GM03348 (cell line): Measurements from ENCODE around the gene ASIP.
"Not testable (repeated sequence)": the region's sequence is repeated elsewhere in the genome, so short reads cannot be mapped to it uniquely, and the experiment has no call there.

Experiments
- DNase-seq: peaks from one replicate; pipeline ENCODE4 v3.0.0; 2012; ENCODE audit warnings: low spot score

Gene ASIP

DNA sequence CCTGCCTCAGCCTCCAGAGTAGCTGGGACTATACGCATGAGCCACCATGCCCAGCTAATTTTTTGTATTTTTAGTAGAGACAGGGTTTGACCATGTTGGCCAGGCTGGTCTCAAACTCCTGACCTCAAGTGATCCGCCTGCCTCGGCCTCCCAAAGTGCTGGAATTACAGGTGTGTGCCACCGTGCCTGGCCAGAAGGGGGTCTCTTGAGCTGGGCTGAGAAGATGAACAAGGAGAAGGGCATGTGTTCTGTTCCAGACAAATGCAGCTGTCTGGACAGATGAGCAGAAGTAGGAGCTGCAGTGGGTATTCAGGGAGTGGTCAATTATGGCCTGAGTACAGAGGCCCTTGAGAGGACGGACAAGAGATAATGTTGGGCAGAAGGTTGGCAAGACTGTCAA, 46.3 kb downstream of the ASIP start:
- DNase-seq = not testable (repeated sequence)

DNA sequence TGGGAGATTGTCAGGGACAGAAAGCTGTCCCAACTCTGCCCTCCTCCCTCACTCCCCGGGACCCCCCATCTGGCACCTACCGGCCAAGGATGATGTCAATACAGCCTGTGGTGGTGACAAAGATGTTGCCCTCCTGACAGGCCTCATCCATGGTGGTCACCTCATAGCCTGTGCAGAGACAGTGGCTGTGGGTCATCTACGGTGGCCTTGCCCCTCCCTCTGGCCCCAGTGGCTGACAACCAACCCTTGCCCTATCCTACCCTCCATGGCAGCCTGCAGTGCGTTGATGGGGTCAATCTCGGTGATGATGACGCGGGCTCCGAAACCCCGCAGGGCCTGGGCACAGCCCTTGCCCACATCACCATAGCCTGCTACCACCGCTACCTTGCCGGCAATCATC, 49.2 kb downstream of the ASIP start:
- DNase-seq = no peak

DNA sequence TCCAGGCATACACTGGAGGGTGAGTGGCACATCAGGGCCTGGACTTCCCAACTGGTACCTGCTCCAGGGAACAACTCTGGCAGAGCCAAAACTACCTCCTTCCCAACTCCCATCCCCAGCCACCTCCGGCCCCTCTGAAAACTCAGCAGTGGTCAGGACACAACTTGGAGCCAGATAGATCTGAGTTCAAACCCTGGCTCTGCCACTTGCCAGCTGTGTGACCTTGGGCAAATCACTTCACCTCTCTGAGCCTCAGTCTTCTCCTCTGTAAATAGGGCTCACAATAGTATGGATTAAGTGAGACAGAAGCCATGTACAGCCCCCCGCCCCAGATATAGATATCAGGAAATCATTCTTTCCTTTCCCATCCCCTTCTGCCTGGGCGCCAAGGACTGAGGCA, 51.3 kb downstream of the ASIP start:
- DNase-seq = no peak

DNA sequence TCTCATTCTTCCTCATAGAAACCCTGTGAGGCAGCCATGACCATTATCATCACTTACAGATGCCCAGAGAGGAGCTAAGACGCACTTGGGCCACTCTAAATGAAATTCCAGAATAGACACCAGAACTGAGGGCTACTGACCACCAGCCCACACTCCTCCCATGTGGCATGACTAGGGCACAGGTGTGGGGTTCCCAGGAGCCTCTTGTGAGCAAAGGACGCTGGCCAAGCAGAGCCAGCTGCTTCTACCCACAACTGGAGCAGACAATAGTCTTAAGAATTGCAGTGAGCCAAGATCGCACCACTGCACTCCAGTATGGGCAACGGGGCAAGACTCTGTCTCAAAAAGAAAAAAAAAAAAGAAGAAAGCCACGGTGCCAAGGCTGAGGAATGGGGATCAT, 51.9 kb downstream of the ASIP start:
- DNase-seq = no peak

DNA sequence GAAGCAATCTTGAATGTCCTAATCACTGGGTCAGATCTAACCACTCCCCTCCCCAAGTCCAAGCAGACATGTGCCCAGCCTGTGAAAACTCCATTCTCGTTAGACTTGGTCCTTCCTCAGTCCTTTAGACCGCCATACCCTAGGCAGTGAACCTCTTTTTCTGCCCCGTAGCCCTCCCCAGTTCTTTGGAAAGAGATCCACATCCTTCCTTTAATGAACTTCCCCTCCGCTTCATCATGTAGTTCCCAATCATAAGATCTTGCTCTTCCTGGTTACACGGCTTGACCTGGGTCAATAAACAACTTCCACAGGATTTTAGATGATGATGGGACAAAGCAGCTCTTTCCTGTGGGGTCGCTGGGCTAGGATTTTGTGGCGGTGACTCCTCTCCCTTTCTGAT, 52.4 kb downstream of the ASIP start:
- no peak for DNase-seq

DNA sequence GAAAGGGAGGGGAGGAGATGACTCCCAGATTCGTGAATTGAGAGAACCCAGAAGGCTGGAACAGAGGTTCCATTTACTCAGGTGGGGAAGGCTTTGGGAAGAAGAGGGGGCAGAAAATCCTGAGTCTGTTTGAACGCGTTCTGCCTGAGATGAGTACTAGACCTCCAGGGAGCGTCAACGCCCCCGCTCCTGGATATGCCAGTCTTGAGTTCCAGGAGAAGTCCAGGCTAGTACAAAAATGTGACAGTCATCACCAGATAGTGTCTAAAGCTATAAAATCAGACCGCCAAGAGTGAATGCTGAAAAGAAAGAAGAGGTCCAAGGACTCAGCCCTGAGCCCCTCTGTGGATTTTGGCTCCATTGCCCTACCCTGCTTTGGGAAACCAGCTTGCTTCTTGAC, 53.3 kb downstream of the ASIP start:
- no peak for DNase-seq

DNA sequence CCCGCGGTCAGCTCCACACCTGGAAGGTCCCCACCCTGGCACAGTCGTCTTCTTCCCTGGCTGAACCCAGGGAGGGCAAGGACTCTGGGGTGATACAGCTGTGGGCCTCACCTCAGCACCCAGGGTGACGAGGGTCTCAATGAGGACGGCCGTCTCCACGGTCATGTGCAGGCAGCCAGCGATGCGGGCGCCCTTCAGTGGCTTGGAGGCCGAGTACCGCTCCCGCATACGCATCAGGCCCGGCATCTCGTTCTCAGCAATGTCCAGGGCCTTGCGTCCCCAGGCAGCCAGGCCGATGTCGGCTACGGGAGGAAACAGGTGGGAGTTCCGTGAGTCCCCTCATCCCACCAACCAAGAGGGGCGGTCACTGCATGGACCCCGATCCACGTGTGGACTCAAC, 54.1 kb downstream of the ASIP start:
- no peak for DNase-seq

DNA sequence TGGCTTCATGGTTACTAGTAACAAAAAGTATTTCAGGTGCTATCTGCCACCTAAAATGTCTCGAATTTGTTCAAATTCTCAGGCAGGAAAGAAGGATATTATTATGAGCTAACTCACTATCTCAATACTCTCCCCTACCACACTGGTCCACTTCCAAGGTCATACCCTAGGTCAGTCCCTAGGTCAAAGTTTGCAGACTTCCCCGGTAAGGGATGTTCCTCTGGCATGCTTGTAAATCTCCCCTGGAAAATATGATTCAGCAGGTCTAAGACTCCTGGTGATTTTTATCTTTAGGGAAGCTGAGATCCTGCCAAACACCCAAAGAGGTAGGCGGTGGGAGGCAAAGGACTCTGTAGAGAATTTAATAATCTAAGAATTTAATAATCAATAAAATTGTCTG, 55.2 kb downstream of the ASIP start:
- DNase-seq = no peak

DNA sequence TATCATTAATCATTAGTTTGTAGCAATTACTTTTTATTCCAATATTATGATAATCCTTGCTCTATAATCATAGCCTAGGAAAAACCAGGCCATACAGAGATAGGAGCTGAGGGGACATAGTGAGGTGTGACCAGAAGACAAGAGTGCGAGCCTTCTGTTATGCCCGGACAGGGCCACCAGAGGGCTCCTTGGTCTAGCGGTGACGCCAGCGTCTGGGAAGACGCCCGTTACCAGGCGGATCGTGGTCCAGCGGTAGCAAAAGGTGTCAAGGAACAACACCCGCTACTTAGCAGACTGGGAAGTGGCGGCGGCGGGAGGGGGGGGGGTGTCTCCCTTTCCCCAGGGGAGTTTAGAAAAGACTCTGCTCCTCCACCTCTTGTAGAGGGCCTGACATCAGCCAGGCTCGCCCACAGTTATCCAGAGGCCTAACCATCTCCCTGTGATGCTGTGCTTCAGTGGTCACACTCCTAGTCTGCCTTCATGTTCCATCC, 57.1 kb downstream of the ASIP start:
- not testable (repeated sequence) for DNase-seq

DNA sequence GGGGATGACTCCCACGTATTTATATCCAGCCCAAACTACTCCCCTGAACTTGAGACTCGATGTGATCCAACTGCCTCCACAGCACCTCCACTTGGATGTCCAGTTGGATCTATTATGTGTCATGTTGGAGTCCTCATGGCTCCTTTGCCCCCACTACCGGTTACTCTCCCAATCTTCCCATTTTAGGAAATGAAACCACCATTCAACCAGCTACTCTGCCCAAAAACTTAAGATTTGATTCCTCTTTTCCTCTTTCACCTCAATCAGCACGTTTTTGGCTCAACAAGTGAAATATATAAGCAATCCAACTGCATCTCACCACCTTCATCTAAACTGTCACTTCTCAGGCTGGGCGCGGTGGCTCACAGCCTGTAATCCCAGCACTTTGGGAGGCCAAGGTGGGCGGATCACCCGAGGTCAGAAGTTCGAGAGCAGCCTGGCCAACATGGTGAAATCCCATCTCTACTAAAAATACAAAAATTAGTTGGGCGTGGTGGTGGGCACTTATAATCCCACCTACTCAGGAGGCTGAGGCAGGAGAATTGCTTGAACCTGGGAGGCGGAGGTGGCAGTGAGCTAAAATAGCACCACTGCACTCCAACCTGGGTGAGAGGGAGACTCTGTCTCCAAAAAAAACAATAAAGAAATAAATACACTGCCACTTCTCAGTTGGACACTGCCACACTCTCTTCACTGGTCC, 58.5 kb downstream of the ASIP start:
- no peak for DNase-seq

DNA sequence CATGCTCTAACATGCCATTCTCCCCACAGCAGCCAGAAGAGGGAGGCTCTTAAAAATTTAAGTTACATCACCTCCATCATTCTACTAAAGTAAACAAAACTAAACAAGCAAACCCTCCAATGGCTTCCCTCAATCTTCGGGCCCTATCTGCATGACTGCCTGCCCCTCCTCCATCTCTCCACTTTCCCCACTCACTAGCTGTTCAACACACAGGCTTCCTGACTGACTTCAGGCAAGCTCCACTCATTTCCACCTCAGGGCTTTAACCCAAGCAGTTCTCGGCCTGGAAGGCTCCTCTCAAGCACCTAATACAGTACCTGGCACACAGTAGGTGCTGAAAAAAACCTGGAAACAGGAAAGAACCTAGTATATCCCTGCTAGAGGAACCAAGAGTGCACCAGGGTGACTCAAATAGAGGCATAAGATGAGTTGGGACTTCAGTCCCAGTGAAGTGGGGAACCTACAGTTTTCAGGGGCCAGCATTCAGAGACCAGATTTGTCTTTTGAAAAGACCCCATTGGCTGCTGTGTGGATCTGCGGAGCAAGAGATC, 59.1 kb downstream of the ASIP start:
- no peak for DNase-seq

DNA sequence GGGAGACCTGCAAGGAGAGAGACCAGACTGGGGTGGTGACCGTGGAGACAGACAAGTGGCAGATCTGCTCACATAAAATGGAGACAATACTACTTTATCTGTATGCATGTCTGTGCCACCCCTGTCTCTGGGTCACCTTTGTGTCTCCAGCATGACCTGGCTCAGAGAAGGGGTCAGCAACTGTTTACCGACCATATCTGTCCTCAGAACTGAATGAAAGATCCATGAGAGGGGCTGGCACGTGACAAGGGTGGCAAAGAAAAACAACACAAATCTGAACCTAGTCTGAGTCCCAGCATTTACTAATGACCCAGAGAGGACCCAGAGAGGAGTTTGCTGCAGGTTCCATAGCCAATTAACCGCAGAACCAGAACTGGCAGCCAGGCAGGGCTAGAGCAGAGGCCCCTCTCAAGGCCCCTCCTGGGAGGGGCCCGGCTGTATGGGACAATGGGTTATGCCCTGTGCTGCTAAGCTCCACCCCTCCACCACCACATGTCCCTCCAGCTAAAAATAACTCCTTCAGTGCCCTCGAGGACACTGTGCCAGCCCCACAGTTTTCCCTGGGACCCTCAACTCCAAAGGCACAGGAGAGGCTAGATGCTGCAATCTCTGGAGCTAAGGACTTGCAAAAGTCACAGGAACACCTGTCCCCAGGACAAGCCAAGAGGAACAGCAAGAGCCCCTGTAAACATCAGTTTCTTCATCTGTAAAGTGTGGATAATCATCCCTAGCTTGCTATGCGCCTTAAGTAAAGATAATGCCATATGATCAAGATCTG, 59.8 kb downstream of the ASIP start:
- peak; percentile 20 for DNase-seq

DNA sequence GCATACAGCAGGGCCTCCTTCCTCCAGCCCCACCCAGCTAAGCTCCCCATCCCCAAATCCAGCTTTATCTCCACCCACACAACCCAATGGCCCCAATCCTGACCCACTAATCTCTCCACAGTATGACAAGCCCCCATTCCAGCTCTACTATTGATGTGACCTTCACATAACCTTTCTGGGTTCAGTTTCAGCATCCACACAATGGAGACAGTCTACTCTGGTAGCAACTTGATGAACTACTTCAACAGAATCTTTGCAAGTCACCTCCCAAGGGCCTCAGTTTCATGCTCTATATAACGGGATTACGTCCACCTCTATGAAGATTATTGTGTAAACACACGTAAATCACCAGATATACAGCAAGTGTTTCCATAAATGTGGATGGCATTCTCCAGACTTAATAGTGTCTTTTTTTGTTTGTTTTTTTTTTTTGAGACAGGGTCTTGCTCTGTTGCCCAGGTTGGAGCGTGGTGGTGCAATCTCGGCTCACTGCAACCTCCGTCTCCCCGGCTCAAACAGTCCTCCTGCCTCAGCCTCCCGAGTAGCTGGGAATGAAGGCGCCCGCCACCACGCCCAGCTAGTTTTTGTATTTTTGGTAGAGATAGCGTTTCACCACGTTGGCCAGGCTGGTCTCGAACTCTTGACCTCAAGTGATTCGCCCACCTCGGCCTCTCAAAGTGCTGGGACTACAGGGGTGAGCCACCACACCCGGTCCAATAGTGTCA, 60.5 kb downstream of the ASIP start:
- DNase-seq = no peak

DNA sequence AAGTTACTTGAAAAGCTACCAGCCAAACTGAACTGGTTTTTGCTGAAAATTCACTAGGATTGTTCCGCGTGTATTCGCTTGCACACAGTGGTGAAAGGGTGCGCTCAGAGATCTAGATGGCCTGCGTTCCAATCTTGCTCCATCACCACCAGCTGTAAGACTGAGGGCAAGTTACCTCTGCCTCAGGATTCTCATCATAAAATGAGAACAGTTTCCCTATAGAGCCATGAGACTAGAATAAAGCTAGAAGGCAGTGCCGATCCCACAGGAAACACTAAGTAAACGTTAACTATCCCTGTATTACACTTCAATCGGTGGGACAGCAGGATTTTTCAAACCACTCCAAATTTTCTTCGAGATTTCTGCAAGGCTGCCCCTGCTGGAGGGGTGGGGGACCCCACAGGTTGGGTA, 61.1 kb downstream of the ASIP start:
- DNase-seq = peak; percentile 59

DNA sequence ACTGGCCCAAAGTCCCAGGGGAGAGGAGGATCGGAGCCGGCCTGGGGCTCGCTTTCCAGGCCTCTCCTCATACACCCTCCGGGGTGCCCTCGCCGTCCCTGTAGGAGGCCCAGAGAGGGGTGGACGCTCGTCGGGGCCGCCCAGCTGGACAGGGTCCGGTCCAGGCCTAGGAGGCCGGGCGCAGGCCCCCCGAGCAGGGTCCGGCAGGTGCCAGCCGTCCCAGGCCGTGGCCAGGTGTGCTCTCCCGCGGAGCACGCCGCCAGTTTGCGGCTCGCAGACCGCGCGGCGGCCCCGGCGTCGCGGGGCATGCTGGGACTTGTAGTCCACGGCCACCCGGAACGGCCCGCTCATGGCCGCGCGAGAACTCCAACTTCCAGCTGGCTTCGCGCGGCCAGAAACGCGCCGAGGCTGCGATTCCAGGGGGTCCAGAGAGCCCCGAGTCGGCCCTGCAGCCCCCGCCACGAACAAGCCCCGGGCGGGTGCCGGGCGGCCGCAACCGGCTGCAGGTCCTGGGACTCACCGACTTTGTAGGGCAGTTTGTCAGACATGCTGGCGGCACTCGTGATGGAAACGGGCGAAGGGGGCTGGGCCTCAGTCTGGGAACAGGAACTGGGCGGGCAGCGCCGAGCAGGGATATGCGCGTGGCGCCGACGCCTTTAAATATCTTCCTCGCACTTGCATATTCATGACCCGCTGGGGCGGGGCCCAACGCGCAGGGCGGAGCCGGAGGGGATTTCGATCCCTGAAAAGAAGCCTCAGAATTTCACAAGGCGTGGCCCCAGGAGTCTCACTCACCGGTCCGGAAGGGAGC, 61.7 kb downstream of the ASIP start, which contains the start of gene AHCY:
Gene AHCY, minus strand, starts transcription at position 633 of the 811 bp plus-strand sequence. Its CDS starts 85 bp downstream, at position 548.
- DNase-seq = peak; percentile 95

DNA sequence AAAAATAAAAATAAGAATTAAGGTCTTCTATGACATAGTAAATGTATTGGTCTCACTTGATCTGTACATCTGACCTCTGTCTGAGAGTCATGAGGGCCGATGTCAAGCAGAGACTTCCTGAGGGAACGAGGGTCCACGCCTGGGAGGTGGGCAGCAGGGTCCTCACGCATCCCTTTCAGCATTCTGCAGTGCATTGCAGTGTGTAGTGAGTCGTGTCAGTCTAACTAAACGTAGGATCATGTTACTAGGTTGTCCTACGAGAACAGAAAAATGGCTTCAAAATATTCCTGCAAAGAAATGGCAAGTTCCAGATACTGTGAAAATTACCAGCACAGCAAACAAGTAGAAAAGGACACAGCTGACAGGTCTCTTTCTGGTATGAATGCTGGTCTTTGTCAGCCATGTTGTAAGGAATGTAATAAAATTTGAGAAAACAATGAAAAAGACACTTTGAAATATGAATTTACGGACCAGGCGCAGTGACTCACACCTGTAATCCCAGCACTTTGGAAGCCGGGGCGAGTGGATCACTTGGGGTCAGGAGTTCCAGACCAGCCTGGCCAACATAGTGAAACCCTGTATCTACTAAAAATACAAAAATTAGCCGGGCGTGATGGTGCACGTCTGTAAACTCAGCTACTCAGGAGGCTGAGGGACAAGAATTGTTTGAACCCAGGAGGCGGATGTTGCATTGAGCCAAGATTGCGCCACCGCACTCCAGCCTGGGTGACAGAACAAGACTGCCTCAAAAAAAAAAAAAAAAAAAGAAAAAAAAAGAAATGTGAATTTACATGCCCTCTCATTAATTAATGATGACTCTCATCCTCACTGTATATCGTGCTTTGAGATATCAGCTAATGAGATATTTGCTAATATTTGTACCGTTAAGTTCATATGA, 64.4 kb downstream of the ASIP start:
- no peak for DNase-seq

DNA sequence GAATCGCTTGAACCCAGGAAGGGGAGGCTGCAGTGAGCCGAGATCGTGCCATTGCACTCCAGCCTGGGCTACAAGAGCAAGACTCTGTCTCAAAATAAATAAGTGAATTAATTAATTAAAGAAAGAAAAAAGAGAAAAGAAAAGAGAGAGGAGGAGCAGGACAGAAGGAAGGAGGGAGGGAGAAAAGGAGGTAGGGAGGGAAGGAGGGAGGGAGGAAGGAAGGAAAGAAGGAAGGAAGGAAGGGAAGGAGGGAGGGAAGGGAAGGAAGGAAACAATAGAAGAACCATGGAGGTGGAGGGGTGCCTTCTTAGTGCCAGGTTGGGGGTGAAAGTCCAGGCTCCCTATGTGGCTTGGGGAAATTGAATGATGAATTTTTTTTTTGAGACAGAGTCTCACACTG, 68.5 kb downstream of the ASIP start:
- DNase-seq = no peak

DNA sequence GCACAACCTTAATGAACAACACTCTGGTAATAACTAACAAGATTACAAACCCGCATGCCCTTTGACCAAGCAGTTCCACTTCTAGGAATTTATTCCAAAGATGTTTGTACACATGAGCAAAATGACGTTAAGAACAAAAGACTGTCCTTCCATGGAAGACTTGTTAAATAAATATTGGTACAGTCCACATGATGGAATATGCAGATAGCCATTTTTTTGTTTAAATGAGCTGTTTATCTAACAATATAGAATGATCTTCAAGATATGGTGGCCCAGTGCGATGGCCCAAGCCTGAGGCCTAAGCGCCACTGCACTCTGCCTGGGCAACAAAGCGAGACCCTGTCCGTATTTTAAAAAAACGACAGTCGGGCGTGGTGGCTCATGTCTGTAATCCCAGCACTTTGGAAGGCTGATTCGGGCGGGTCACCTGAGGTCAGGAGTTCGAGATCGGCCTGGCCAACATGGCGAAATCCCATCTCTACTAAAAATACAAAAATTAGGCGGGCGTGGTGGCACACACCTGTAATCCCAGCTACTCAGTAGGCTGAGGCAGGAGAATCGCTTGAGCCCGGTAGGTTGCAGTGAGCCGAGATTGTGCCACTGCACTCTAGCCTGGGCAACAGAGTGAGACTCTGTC, 69.4 kb downstream of the ASIP start:
- no peak for DNase-seq

DNA sequence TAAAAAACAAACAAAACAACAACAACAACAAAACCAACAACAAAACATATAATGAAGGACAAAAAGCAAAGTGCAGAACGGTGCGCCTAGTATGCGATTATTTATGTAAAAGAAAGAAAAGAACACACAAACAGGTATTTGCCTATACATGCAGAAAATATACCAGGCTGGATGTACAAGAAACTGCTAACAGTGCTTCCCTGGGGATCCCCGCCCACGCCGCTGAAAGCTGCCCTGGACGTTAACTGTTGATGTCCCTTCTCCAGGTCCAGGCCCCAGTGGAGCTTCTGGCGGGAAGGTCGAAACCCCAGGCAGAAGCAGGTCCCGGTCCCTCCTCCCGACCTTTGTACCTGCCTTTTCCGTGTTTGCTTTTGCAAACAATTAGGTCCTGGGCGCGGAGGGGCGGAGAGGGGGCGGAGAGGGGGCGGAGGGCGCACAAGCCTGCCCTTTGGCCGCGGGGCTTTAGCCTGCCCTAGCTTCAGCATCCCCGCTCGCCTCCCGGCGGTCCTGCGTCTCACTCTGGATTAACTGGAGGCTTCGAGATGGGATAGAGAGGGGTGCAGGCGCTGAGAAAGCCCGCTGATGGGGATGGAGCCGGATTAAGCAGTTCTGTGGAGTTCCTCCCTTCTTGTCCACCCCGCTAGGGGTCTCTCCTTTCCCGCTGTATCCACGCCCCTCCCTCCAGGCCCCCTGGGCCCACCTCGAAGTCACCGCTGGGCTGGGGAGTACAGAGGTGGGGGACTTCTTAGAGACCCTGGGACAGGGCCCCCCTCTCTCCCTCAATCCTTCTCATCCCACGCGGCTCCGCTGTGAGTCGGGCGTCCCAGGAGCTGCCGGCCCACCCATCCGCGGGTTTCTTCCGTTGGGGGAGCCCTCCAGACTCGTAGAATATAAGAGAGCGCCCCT, 70.1 kb downstream of the ASIP start:
- peak; percentile 40 for DNase-seq
